A549 (cell line): ENCODE results near the gene TBATA. TPM values are rescaled to one million over a fixed set of nuclear protein-coding genes. Genes with fewer than 3 reads are reported as not detected.

Experiments
- ATAC-seq, 2 experiments: fragments of 200-7000 bp in 1 of 2; fragments of >200 bp in 1 of 2; cut with Nextera tagmentation in 1 of 2; cut with Tn5 transposase in 1 of 2; 3 replicates each; pipeline versions ENCODE4 v1.8.0 to v1.9.1; 2018 to 2020; ENCODE audit warnings: mild to moderate bottlenecking in 1 of 2, moderate library complexity in 1 of 2
- CTCF ChIA-PET: fragments of 300-600 bp; sonication (Branson Sonifier 250); formaldehyde crosslinking; extraction: SDS; loops from one replicate; lab custom pipeline; 2021; ENCODE audit warnings: antibody characterized with exemption, inconsistent platforms; lab: Yijun Ruan, JAX
- POLR2A ChIA-PET: fragments of 350-600 bp; formaldehyde crosslinking; extraction: SDS; loops from one replicate; lab custom pipeline; 2021; ENCODE audit warnings: antibody characterized with exemption, inconsistent platforms; lab: Yijun Ruan, JAX
- DNase-seq, 2 experiments: peaks; one replicate each; pipeline versions ENCODE4 v3.0.0 to v3.0.0-alpha.2; 2011 to 2016; ENCODE audit warnings: low read depth in 1 of 2, low spot score in 1 of 2
- FAIRE-seq: peaks from 2 replicates; lab custom pipeline; 2011; peaks lifted over from hg19 to GRCh38; lab: Jason Lieb, UNC
- H3K27ac ChIP-seq, 2 experiments: fragments of >200 bp; sonication (Bioruptor Twin); formaldehyde crosslinking; 3 replicates each; pipeline ENCODE4 v1.5.1; 2016 to 2017
- H3K4me1 ChIP-seq: fragments of >200 bp; sonication (Bioruptor Twin); formaldehyde crosslinking; 3 replicates; pipeline ENCODE4 v1.6.1; 2016
- H3K4me2 ChIP-seq: fragments of >200 bp; sonication (Bioruptor Twin); formaldehyde crosslinking; 3 replicates; pipeline ENCODE4 v1.6.1; 2016
- H3K4me3 ChIP-seq: fragments of >200 bp; sonication (Bioruptor Twin); formaldehyde crosslinking; 3 replicates; pipeline ENCODE4 v1.5.1; 2016
- H3K9me3 ChIP-seq: fragments of >200 bp; sonication (Bioruptor Twin); formaldehyde crosslinking; 3 replicates; pipeline ENCODE4 v1.6.1; 2016
- CEBPB ChIP-seq, 2 experiments: fragments of >200 bp in 1 of 2; sonication (Bioruptor Twin) in 1 of 2; formaldehyde crosslinking in 1 of 2; IDR thresholded peaks; 2 replicates each; pipeline ENCODE4 v1.6.1; 2012 to 2016
- EHF ChIP-seq: fragments of 250-450 bp; sonication (Bioruptor Pico); IDR thresholded peaks from 2 replicates; pipeline ENCODE4 v1.5.0; 2020; ENCODE audit warnings: mild to moderate bottlenecking
- EHMT2 ChIP-seq: fragments of 200-600 bp; sonication (generic); IDR thresholded peaks from 2 replicates; pipeline ENCODE4 v1.6.1; 2016; ENCODE audit warnings: antibody characterized with exemption, low read depth, mild to moderate bottlenecking, moderate library complexity
- EP300 ChIP-seq, 2 experiments: fragments of >200 bp; sonication (Bioruptor Twin); formaldehyde crosslinking; IDR thresholded peaks; 2 replicates in 1 of 2; 3 replicates in 1 of 2; pipeline ENCODE4 v1.6.1; 2016 to 2017
- ESRRA ChIP-seq: fragments of 150-350 bp; IDR thresholded peaks from 2 replicates; pipeline ENCODE4 v1.6.1; 2014; ENCODE audit warnings: mild to moderate bottlenecking, low read length, borderline replicate concordance
- FOSL2 ChIP-seq, 2 experiments: fragments of 450-650 bp in 1 of 2; fragments of >200 bp in 1 of 2; sonication (Bioruptor Twin) in 1 of 2; formaldehyde crosslinking; IDR thresholded peaks; 2 replicates each; pipeline versions ENCODE4 v1.5.0 to v1.6.1; 2016 to 2020; ENCODE audit warnings: mild to moderate bottlenecking in 1 of 2, moderate library complexity in 1 of 2
- HEYL ChIP-seq: fragments of 250-450 bp; sonication (Bioruptor Pico); IDR thresholded peaks from 2 replicates; pipeline ENCODE4 v1.8.0; 2021; ENCODE audit warnings: mild to moderate bottlenecking, moderate library complexity
- HOXA7 ChIP-seq: fragments of 250-450 bp; sonication (Bioruptor Pico); IDR thresholded peaks from 2 replicates; pipeline ENCODE4 v1.5.0; 2020; ENCODE audit warnings: mild to moderate bottlenecking, moderate library complexity
- HOXB13 ChIP-seq: fragments of 250-450 bp; sonication (Bioruptor Pico); IDR thresholded peaks from 2 replicates; pipeline ENCODE4 v1.5.0; 2020; ENCODE audit warnings: low read depth, mild to moderate bottlenecking, moderate library complexity
- HOXB5 ChIP-seq: fragments of 250-450 bp; sonication (Bioruptor Pico); IDR thresholded peaks from 2 replicates; pipeline ENCODE4 v1.5.0; 2020; ENCODE audit warnings: mild to moderate bottlenecking, moderate library complexity
- JUN ChIP-seq, 2 experiments: fragments of >200 bp; sonication (Bioruptor Twin); formaldehyde crosslinking; IDR thresholded peaks; 2 replicates in 1 of 2; 3 replicates in 1 of 2; pipeline ENCODE4 v1.6.1; 2016 to 2017
- MAFK ChIP-seq: fragments of 450-650 bp; IDR thresholded peaks from 2 replicates; pipeline ENCODE4 v1.6.1; 2014; ENCODE audit not compliant: partially characterized antibody
- NPAS2 ChIP-seq: fragments of 250-450 bp; sonication (Bioruptor Pico); IDR thresholded peaks from 2 replicates; pipeline ENCODE4 v1.8.0; 2022; ENCODE audit warnings: mild to moderate bottlenecking, moderate library complexity, borderline replicate concordance
- PHF8 ChIP-seq: fragments of 200-600 bp; sonication (generic); IDR thresholded peaks from 2 replicates; pipeline ENCODE4 v1.6.1; 2016; ENCODE audit warnings: low read depth, mild to moderate bottlenecking, antibody characterized with exemption, moderate library complexity, borderline replicate concordance
- POLR2A ChIP-seq: IDR thresholded peaks from 2 replicates; pipeline ENCODE4 v1.6.1; 2012; ENCODE audit warnings: mild to moderate bottlenecking, low read length
- RARB ChIP-seq: fragments of 250-450 bp; sonication (Bioruptor Pico); IDR thresholded peaks from 2 replicates; pipeline ENCODE4 v1.8.0; 2021; ENCODE audit warnings: mild to moderate bottlenecking, moderate library complexity
- SMC3 ChIP-seq: fragments of >200 bp; sonication (Bioruptor Twin); formaldehyde crosslinking; IDR thresholded peaks from 3 replicates; pipeline ENCODE4 v1.6.1; 2018; ENCODE audit warnings: inconsistent platforms
- SREBF2 ChIP-seq: fragments of 450-650 bp; IDR thresholded peaks from 2 replicates; pipeline ENCODE4 v1.6.1; 2014; ENCODE audit warnings: mild to moderate bottlenecking, moderate library complexity
- ZSCAN20 ChIP-seq: fragments of 250-450 bp; sonication (Bioruptor Pico); IDR thresholded peaks from 2 replicates; pipeline ENCODE4 v1.8.0; 2022; ENCODE audit warnings: mild to moderate bottlenecking, moderate library complexity
- WGBS: methylation state at CpG from one replicate; pipeline ENCODE4 v1.1.6; 2017; ENCODE audit errors: missing lambda C conversion rate; 5-methylcytosine and 5-hydroxymethylcytosine counted together
- polyA minus RNA-seq: library from RNA; depleted of rRNA, polyadenylated mRNA; stranded (reverse); fragments of >200 nt; gene quantifications from 2 replicates; pipeline ENCODE4 v1.2.3, GENCODE V29; 2011; rRNA and poly(A)+ RNA removed
- polyA plus RNA-seq, 4 experiments: library from polyadenylated mRNA; depleted of rRNA in 3 of 4; stranded (reverse); fragments of >200 nt; fragmentation: RNase III in 1 of 4; extraction: RNeasy Plus Mini Kit Qiagen cat#74134 plus additional on column Dnase treatment in 1 of 4; gene quantifications; 2 replicates in 3 of 4; 3 replicates in 1 of 4; pipeline ENCODE4 v1.2.3, GENCODE V29; 2011 to 2017
- TF ChIP-seq, protein P1 (sequence below): fragments of 250-450 bp; sonication (Bioruptor Pico); IDR thresholded peaks from 2 replicates; pipeline ENCODE4 v1.5.0; 2020; ENCODE audit warnings: low read depth, mild to moderate bottlenecking, moderate library complexity
- TF ChIP-seq, protein P2 (sequence below): fragments of >200 bp; sonication (Bioruptor Twin); formaldehyde crosslinking; IDR thresholded peaks from 3 replicates; pipeline ENCODE4 v1.5.1; 2016
- TF ChIP-seq, protein P3 (sequence below): IDR thresholded peaks from 2 replicates; pipeline ENCODE4 v1.6.1; 2012; ENCODE audit warnings: low read depth, borderline replicate concordance
- TF ChIP-seq, protein P4 (sequence below): fragments of 450-650 bp; IDR thresholded peaks from 2 replicates; pipeline ENCODE4 v1.6.1; 2014; ENCODE audit warnings: antibody characterized with exemption
- TF ChIP-seq, protein P5 (sequence below): fragments of >200 bp; sonication (Bioruptor Twin); formaldehyde crosslinking; IDR thresholded peaks from 2 replicates; pipeline ENCODE4 v1.6.1; 2016
- TF ChIP-seq, protein P6 (sequence below): fragments of 150-350 bp; IDR thresholded peaks from 2 replicates; pipeline ENCODE4 v1.6.1; 2014; ENCODE audit warnings: low read depth, mild to moderate bottlenecking, low read length

The TBATA gene, protein sequence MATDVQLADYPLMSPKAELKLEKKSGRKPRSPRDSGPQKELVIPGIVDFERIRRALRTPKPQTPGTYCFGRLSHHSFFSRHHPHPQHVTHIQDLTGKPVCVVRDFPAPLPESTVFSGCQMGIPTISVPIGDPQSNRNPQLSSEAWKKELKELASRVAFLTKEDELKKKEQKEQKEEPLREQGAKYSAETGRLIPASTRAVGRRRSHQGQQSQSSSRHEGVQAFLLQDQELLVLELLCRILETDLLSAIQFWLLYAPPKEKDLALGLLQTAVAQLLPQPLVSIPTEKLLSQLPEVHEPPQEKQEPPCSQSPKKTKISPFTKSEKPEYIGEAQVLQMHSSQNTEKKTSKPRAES
- not detected in 2 replicates for polyA plus RNA-seq (2011; rRNA removed)
- polyA plus RNA-seq (2012; cell fraction: cytosol; rRNA removed), result not detected in 2 replicates
- not detected in 2 replicates for polyA plus RNA-seq (2012; cell fraction: nucleus; rRNA removed)
- polyA plus RNA-seq (2017; fragmentation: RNase III; extraction: RNeasy Plus Mini Kit Qiagen cat#74134 plus additional on column Dnase treatment), result not detected in 3 replicates
- polyA minus RNA-seq, result not detected in 2 replicates

DNA sequence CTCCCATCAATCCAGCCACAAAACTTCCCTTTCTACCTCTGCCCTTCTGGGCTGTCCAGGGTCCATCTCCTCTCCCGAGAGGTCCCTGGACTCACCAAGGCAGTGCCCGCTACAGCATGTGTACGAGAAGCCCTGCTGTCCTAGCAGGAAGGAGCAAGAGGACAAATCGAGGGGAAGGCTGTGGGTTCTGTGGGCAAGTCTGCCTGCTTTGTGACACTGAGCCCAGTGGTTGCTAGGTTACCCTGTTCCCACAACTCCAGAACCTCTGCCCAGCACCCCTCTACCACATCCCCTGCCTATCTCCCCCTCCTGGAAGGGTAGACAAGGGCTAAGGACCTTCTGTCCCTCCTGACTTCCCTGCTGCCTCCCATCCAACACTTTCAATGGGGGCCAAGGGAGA is at the start of gene TBATA:
Gene TBATA, minus strand, starts transcription at position 188 of the 400 bp plus-strand sequence. CDS start 1,998 bp downstream, outside the sequence.
- 72% methylated on average over 4 of the region's 4 CpGs for WGBS
- Histone ChIP-seq H3K4me3 (no peak within 1 kb of the TSS), H3K27ac (no peak within 1 kb of the TSS), H3K4me2 (no peak within 1 kb of the TSS), H3K4me1 (no peaks in the 10 kb centered on the region), H3K9me3 (peaks cover 4% of the 10 kb centered on the region; the same call in 1 of the 3 replicates)
- ChIA-PET CTCF (interaction anchor here (0.5 kb wide), 1 partner anchor 136 kb away, joined by 3 read pairs; no protein-coding TSS in a partner anchor), POLR2A (no interaction called here)
- FAIRE-seq, result no peak
- TF ChIP-seq HOXB5 (CRISPR knock-in tag), result no peak
- TF ChIP-seq NPAS2 (CRISPR knock-in tag), result no peak
- TF ChIP-seq, protein P1, sequence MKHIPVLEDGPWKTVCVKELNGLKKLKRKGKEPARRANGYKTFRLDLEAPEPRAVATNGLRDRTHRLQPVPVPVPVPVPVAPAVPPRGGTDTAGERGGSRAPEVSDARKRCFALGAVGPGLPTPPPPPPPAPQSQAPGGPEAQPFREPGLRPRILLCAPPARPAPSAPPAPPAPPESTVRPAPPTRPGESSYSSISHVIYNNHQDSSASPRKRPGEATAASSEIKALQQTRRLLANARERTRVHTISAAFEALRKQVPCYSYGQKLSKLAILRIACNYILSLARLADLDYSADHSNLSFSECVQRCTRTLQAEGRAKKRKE (CRISPR knock-in tag), result no peak
- TF ChIP-seq ESRRA, result no peak
- no peak for TF ChIP-seq POLR2A
- TF ChIP-seq CEBPB (IDR thresholded peaks at IDR 0.05), result no peak
- no peak for TF ChIP-seq ZSCAN20 (CRISPR knock-in tag)
- TF ChIP-seq, protein P2, sequence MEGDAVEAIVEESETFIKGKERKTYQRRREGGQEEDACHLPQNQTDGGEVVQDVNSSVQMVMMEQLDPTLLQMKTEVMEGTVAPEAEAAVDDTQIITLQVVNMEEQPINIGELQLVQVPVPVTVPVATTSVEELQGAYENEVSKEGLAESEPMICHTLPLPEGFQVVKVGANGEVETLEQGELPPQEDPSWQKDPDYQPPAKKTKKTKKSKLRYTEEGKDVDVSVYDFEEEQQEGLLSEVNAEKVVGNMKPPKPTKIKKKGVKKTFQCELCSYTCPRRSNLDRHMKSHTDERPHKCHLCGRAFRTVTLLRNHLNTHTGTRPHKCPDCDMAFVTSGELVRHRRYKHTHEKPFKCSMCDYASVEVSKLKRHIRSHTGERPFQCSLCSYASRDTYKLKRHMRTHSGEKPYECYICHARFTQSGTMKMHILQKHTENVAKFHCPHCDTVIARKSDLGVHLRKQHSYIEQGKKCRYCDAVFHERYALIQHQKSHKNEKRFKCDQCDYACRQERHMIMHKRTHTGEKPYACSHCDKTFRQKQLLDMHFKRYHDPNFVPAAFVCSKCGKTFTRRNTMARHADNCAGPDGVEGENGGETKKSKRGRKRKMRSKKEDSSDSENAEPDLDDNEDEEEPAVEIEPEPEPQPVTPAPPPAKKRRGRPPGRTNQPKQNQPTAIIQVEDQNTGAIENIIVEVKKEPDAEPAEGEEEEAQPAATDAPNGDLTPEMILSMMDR, result no peak
- TF ChIP-seq, protein P3, sequence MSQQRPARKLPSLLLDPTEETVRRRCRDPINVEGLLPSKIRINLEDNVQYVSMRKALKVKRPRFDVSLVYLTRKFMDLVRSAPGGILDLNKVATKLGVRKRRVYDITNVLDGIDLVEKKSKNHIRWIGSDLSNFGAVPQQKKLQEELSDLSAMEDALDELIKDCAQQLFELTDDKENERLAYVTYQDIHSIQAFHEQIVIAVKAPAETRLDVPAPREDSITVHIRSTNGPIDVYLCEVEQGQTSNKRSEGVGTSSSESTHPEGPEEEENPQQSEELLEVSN, result no peak
- TF ChIP-seq EP300 (IDR thresholded peaks at IDR 0.05), result no peak
- TF ChIP-seq, protein P4, sequence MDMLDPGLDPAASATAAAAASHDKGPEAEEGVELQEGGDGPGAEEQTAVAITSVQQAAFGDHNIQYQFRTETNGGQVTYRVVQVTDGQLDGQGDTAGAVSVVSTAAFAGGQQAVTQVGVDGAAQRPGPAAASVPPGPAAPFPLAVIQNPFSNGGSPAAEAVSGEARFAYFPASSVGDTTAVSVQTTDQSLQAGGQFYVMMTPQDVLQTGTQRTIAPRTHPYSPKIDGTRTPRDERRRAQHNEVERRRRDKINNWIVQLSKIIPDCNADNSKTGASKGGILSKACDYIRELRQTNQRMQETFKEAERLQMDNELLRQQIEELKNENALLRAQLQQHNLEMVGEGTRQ, result no peak
- no peak for TF ChIP-seq JUN (IDR thresholded peaks at IDR 0.05)
- no peak for TF ChIP-seq HOXB13 (CRISPR knock-in tag)
- no peak for TF ChIP-seq EHMT2
- TF ChIP-seq, protein P5, sequence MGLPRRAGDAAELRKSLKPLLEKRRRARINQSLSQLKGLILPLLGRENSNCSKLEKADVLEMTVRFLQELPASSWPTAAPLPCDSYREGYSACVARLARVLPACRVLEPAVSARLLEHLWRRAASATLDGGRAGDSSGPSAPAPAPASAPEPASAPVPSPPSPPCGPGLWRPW, result no peak
- no peak for TF ChIP-seq RARB
- no peak; a peak in 2 of 6 replicates for ATAC-seq
- DNase-seq, result no peak

DNA sequence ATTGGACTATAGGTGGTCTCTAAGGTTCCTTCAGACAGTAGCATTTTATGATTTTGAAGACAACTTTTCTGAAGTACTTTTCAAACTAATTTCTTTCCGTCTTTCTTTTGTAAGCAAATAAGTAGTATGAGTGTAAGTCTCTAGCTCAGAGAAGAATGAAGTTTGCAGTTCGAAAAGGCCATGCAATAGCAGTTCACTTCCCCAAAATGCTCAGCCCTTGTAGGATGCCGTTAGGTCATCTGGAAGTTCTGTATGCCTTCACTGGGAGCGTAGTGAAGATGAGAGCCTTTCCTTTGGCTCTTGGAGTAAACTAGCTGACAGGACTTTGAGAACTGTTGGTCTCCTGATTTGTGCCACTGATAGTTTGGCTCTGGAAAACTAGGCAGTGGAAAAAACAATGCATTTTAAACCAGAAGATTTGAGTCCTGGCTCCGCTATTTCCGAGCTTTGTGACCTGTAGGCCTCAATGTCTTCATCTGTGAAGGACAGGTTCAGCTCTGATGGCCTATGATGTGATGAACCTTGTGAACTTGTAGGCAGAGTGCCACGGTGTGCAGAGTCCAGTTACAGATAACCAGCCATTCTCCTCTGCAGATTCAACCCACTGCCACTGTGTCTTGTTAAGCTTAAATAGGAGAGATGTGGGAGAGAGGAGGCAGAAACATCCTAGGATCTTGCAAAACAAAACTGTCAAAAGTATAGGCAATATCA is 49.4 kb upstream of the TBATA start:
- TF ChIP-seq MAFK (no peak), SMC3 (no peak), HEYL (CRISPR knock-in tag) (no peak), EHF (CRISPR knock-in tag) (no peak), HOXA7 (CRISPR knock-in tag) (no peak), HOXB5 (CRISPR knock-in tag) (no peak), FOSL2 (IDR thresholded peaks at IDR 0.05) (no peak), FOSL2 (CRISPR knock-in tag; IDR thresholded peaks at IDR 0.05) (no peak), PHF8 (no peak), SREBF2 (no peak), ESRRA (no peak)
- TF ChIP-seq, protein P6, sequence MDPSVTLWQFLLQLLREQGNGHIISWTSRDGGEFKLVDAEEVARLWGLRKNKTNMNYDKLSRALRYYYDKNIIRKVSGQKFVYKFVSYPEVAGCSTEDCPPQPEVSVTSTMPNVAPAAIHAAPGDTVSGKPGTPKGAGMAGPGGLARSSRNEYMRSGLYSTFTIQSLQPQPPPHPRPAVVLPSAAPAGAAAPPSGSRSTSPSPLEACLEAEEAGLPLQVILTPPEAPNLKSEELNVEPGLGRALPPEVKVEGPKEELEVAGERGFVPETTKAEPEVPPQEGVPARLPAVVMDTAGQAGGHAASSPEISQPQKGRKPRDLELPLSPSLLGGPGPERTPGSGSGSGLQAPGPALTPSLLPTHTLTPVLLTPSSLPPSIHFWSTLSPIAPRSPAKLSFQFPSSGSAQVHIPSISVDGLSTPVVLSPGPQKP, result no peak
- no peak overlapping the region for H3K27ac ChIP-seq
- peaks cover 15% of the 10 kb centered on the region for H3K4me1 ChIP-seq
- H3K4me2 ChIP-seq, result no peak overlapping the region
- ChIA-PET CTCF (interaction anchor here (0.7 to 2.9 kb wide), 4 partner anchors 11 to 75 kb away, joined by 3 to 13 read pairs (median 3); partner anchors contain the start of gene SGPL1), POLR2A (no interaction called here)
- ATAC-seq (no peak), DNase-seq (no peak), FAIRE-seq (no peak)
- H3K4me3 ChIP-seq, result no peak overlapping the region
- H3K9me3 ChIP-seq, result no peaks in the 10 kb centered on the region
- 95% methylated on average over 7 of the region's 7 CpGs for WGBS
